ENCODE data around the gene ARCN1.
A peak's percentile ranks its signal among the peaks of the same experiment; 100 is the strongest.
"Not testable (repeated sequence)": the region's sequence is repeated elsewhere in the genome, so short reads cannot be mapped to it uniquely, and the experiment has no call there.

The ARCN1 gene

DNA sequence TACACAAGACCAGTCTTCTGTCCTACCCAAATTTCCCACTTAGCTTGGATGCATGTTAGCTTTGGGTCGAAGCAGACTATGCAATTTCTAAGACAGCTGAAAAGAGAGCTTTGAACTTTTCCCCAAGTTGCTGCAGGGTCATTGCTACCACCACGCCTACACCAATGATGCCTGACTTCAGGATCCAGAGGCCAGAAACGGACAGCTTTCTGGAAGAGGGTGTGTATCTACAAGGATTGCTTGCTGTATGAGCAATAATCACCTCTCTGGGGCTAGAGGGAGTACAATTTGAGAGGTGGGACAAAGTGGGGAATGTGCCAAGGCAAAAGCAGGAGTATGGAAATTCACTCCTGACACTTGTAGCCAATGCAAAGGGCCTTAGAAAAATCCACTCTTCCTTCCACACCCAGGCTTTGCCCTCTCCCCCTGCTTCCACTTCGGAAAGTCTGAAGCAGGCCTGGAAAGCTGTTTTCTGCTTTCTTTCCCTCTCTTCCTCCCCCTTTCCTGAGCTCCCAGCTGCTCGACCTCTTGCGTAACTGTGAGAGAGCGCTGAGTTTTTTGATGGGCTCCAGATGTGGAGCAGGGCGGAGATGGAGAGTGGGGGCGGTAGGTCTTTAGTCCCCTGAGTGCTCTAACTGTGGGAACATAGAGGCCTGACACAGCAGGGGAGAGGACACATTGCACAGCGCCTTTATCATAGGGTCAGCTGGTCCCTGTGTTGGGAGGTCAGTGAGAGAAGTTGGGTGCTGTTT is 33.1 kb downstream of the ARCN1 start:
- H3K27me3 ChIP-seq (ENCODE audit: control insufficient read depth, insufficient read depth, low read length) = peaks cover 70% of the 10 kb centered on the region
- no peak overlapping the region for H3K4me3 ChIP-seq (ENCODE audit: low read depth, low read length)
- no peaks in the 10 kb centered on the region for H3K9me3 ChIP-seq (ENCODE audit: control insufficient read depth, insufficient read depth, low read length)
- no peak overlapping the region for H3K27ac ChIP-seq (ENCODE audit: low read depth, low read length)
- peaks cover 20% of the 10 kb centered on the region for H3K4me1 ChIP-seq (ENCODE audit: control insufficient read depth, insufficient read depth, low read length)
- peaks cover 23% of the 10 kb centered on the region for H3K36me3 ChIP-seq (ENCODE audit: control insufficient read depth, insufficient read depth, low read length)
- no peak overlapping the region for H3K9ac ChIP-seq (ENCODE audit: low read depth, low read length)

DNA sequence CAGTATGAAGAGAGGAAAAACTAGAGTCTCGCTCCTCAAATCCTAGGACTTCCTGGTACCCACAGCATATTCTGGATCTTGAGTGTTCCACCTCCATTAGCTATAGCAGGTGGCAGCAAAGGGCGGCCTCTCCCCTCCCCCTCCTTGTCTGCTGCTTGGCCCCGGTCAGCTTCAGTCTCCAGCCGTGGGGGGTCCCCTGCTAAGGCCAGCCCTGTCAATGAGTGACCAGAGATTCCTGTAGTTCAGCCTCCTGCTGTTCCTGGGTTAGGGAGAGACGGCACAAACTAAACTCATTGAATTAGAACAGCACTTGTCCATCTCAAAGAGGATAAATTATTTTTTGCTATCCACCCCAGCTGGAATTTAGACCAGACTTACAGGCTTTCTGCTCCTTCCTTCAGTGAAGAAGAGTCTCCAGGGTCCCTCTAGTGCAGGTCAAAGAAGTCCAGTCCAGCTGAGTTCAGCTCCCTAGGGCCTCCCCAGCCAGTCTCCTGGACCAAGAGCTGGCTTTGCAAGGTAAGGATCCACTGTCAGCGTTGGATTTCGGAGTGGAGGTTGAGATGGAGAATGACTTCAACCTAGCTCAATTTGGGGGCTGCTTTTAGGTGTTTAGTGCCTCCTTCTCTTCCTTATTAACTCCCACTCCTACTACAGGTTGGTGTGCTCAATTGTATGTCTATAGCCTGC is 34.1 kb downstream of the ARCN1 start:
- Histone ChIP-seq H3K27ac (ENCODE audit: low read depth, low read length) (no peak overlapping the region), H3K27me3 (ENCODE audit: control insufficient read depth, insufficient read depth, low read length) (peaks cover 80% of the 10 kb centered on the region), H3K9ac (ENCODE audit: low read depth, low read length) (no peak overlapping the region), H3K9me3 (ENCODE audit: control insufficient read depth, insufficient read depth, low read length) (no peaks in the 10 kb centered on the region), H3K4me3 (ENCODE audit: low read depth, low read length) (no peak overlapping the region), H3K36me3 (ENCODE audit: control insufficient read depth, insufficient read depth, low read length) (peaks cover 14% of the 10 kb centered on the region), H3K4me1 (ENCODE audit: control insufficient read depth, insufficient read depth, low read length) (peaks cover 20% of the 10 kb centered on the region)

DNA sequence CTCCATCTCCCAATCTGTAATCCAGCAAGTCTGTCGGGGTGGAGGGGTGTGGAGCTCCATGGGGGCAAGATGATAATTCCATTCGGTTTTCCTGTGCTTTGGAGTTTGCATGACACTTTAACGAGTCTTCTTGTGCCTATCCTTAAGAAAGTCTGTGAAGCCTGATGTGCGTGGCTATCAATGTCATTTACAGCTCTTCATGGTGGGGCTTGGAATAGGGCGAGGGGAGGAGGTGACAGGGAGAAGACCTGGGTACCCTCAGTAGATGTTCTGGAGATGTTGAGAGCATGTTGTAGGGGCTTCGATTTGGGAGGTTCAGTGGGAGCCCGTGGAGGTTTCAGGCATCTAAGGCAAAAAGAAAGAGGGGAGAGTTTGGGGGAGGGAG is 34.6 kb downstream of the ARCN1 start:
- Histone ChIP-seq H3K27me3 (ENCODE audit: control insufficient read depth, insufficient read depth, low read length) (peaks cover 82% of the 10 kb centered on the region), H3K9me3 (ENCODE audit: control insufficient read depth, insufficient read depth, low read length) (no peaks in the 10 kb centered on the region), H3K4me1 (ENCODE audit: control insufficient read depth, insufficient read depth, low read length) (peaks cover 21% of the 10 kb centered on the region), H3K36me3 (ENCODE audit: control insufficient read depth, insufficient read depth, low read length) (peaks cover 9% of the 10 kb centered on the region), H3K9ac (ENCODE audit: low read depth, low read length) (no peak overlapping the region), H3K27ac (ENCODE audit: low read depth, low read length) (no peak overlapping the region), H3K4me3 (ENCODE audit: low read depth, low read length) (no peak overlapping the region)

DNA sequence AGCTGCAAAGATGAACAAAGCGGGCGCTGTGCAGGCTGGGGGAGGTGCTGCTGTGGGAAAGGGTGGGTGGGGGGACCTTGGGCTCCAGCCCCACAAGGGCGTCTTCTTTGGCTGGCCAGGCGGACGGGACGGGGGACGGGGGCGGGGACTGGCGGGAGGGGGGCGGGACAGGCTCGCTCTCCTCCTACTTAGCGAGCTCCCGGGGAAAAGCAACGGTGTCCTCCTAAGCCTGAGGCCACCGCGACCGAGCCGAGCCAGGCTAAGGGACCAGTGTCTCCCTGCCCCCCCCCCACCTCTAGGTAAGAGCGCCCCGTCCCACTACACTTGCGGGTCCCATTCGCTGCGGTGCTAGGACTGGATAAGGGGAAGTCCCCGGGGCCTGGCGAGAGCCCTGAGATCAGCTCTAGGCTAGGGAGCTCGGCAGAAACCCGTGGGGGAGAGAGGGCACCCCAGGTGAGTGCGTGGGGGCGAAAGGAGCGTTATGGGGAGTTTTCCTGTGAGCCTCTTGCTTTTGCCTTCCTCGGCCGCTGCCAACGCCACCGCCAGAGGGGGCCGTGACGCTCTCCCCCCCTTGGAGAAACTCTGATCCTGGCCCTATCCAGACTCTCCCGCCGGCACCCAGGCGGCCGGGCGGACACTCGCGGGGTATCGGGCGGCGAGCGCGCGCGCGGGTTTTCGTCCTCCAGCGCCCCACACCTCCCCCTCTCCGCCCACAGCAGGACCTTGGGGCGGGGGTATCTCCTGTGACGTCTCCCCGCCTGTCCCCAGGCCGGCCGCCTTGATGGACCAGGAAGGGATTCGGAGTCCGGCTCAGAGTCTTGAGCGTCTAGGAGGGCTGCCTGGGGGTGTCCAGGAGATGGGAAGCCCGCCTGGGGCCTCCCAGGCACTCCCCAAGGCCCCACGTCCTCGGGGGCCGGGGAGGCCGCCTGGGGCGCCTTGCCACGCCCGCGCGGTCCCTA is 35.5 kb downstream of the ARCN1 start, which contains the start of gene PHLDB1:
PHLDB1 (plus strand) TSS at position 215 of the 959 bp plus-strand sequence. CDS start 6,222 bp downstream, outside the sequence.
- H3K27ac ChIP-seq (ENCODE audit: low read depth, low read length) = no peak within 1 kb of the TSS
- no peak within 1 kb of the TSS for H3K9ac ChIP-seq (ENCODE audit: low read depth, low read length)
- H3K4me3 ChIP-seq (ENCODE audit: low read depth, low read length) = peak within 1 kb of the TSS; percentile 61
- H3K4me1 ChIP-seq (ENCODE audit: control insufficient read depth, insufficient read depth, low read length) = peaks cover 30% of the 10 kb centered on the region
- H3K9me3 ChIP-seq (ENCODE audit: control insufficient read depth, insufficient read depth, low read length) = no peaks in the 10 kb centered on the region
- H3K36me3 ChIP-seq (ENCODE audit: control insufficient read depth, insufficient read depth, low read length) = peaks cover under 1% of the 10 kb centered on the region; the same call in 1 of the 2 replicates
- H3K27me3 ChIP-seq (ENCODE audit: control insufficient read depth, insufficient read depth, low read length) = peaks cover 82% of the 10 kb centered on the region

DNA sequence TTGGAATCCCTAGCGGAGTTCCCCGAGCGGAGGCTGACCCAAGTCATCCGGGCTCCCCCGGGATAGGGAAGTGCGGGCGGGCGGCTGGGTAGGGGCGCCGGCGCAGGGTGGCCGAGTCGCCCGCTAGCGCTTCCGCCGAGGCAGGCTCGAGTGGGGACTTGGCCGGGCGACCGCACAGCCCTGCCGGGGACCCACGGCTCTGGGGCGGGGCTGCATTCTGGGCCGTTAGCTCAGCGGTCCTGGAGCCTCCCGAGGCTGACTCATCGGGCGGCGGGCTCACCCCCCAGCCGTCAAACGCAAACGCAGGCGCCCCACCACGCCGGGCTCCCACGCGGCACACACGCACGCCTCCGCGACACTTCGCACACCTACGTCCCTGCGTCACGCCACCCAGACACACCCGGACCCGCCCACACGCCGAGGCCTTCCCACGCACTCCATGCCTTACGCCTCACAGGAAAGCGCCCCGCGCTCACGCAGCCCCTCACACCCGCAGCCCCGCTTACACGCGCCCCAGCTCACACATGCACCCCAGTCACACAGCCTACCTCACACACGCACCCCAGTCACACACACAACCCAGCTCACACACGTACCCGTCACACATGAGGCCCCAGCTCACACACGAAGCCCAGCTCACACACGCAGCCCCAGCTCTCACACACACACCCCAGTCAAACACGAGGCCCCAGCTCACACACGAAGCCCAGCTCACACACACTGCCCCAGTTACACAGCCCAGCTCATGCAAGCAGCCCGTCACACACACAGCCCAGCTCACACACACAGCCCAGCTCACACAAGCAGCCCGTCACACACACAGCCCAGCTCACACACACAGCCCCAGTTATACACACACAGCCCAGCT is 36.4 kb downstream of the ARCN1 start:
- Histone ChIP-seq H3K9ac (ENCODE audit: low read depth, low read length) (no peak overlapping the region), H3K27me3 (ENCODE audit: control insufficient read depth, insufficient read depth, low read length) (peaks cover 78% of the 10 kb centered on the region)

DNA sequence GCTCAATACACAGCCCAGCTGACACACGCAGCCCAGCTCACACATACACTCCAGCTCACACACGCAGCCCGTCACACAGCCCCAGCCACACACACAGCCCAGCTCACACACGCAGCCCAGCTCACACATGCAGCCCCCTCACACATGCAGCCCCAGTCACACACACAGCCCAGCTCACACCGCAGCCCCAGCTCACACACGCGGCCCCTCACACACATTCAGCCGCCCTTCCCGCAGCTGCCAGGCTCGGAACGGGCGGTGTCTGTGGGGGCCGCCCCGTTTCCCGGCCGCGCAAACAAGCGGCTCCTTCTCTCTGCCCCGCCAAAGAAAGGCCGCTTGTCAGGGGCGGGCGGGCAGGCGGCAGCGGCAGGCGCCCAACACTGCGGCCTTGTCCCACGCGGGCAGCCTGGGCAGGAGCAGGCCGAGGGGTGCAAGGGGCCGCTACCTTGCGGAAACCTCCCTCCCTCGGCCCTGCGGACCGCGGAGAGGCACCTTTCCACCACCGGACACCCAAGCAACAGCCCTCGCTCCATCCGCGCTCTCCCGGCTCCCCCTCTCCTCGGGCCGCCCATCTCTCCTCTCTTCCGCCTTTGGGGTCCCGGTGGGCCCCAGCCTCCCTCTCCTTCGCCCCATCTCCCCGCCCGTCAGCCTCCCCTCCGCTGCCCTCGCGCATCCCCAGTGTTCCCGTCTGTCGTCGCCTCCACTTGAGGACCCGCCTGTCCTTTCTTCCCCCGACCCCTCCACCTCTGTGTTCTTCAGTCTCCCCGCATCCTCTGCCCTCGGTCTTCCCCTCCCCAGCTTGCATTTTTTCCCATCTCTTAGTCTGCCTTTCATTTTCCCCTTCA is 37.4 kb downstream of the ARCN1 start:
- no peaks in the 10 kb centered on the region for H3K36me3 ChIP-seq (ENCODE audit: control insufficient read depth, insufficient read depth, low read length)
- peaks cover 40% of the 10 kb centered on the region for H3K4me1 ChIP-seq (ENCODE audit: control insufficient read depth, insufficient read depth, low read length)
- no peak overlapping the region for H3K9ac ChIP-seq (ENCODE audit: low read depth, low read length)
- peak overlapping the region; percentile 51 for H3K4me3 ChIP-seq (ENCODE audit: low read depth, low read length)
- peaks cover 68% of the 10 kb centered on the region for H3K27me3 ChIP-seq (ENCODE audit: control insufficient read depth, insufficient read depth, low read length)
- H3K9me3 ChIP-seq (ENCODE audit: control insufficient read depth, insufficient read depth, low read length) = no peaks in the 10 kb centered on the region
- no peak overlapping the region for H3K27ac ChIP-seq (ENCODE audit: low read depth, low read length)

More for the DNA sequence above, 36.4 kb downstream of the ARCN1 start:
- Histone ChIP-seq H3K9me3 (ENCODE audit: control insufficient read depth, insufficient read depth, low read length) (no peaks in the 10 kb centered on the region), H3K36me3 (ENCODE audit: control insufficient read depth, insufficient read depth, low read length) (no peaks in the 10 kb centered on the region), H3K4me1 (ENCODE audit: control insufficient read depth, insufficient read depth, low read length) (peaks cover 35% of the 10 kb centered on the region), H3K4me3 (ENCODE audit: low read depth, low read length) (peak overlapping the region; percentile 61), H3K27ac (ENCODE audit: low read depth, low read length) (no peak overlapping the region)

DNA sequence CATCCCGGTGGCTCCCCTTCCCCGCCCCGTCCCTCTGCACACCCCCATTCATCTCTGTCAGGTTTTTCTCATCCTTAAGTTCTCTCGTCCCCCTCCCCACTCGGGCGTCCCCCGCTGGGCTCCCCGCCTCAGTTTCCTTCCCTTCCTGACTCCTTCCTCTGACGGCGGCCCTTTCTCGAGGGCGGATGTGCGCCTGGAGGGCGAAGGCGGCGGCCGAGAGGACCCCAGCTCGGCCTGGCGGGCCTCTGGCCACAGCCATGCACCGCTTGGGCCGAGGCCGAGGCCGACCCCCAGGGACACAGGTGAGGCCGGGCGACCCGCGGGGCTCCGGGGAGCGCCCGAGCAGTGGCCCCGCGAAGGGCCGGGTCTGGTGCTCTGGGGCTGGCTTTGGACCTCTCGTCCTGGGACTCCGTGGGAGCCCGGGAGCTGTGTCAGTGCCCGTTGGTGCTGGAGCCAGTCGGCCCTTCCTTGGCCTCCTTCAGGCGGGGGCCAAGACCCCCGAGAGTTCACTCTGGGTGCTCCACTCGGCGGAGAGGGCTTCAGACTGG is 38.1 kb downstream of the ARCN1 start:
- Histone ChIP-seq H3K9ac (ENCODE audit: low read depth, low read length) (no peak overlapping the region), H3K27me3 (ENCODE audit: control insufficient read depth, insufficient read depth, low read length) (peaks cover 61% of the 10 kb centered on the region), H3K4me1 (ENCODE audit: control insufficient read depth, insufficient read depth, low read length) (peaks cover 38% of the 10 kb centered on the region), H3K27ac (ENCODE audit: low read depth, low read length) (no peak overlapping the region), H3K9me3 (ENCODE audit: control insufficient read depth, insufficient read depth, low read length) (no peaks in the 10 kb centered on the region), H3K4me3 (ENCODE audit: low read depth, low read length) (peak overlapping the region; percentile 51), H3K36me3 (ENCODE audit: control insufficient read depth, insufficient read depth, low read length) (no peaks in the 10 kb centered on the region)

DNA sequence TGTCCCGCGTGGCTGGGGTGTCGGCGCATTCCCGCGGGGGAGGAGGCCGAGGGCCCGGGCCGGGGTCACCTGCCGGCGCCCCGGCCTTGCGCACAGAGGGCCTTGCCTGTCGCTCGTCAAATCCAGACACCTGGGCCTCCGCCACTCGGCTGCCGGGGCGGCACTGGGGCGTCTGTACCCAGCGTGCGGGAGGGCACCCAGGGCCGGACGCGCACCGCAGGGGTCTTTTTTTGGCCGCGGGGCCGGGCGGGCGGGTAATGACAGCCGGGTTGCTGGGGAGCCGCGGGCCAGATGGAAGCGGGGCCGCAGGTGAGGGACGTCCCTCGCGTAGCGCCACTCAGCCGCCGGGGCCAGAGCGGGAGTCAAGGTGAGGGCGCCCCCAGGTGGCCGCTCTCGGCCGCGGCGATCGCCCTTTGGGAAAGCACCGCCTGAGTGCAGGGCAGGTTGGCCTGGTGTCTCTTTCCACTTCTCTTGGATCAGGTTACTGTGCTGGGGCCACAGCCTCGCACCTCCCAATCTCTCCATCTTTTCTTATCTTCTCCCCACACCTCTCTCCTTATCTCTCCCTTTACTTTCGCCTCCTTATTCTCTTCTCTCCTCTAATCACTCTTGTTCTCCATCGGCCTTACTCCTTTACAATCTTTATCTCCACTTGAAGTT is 38.7 kb downstream of the ARCN1 start:
- no peaks in the 10 kb centered on the region for H3K36me3 ChIP-seq (ENCODE audit: control insufficient read depth, insufficient read depth, low read length)
- peaks cover 38% of the 10 kb centered on the region for H3K4me1 ChIP-seq (ENCODE audit: control insufficient read depth, insufficient read depth, low read length)
- no peak overlapping the region for H3K9ac ChIP-seq (ENCODE audit: low read depth, low read length)
- H3K27me3 ChIP-seq (ENCODE audit: control insufficient read depth, insufficient read depth, low read length) = peaks cover 55% of the 10 kb centered on the region
- H3K4me3 ChIP-seq (ENCODE audit: low read depth, low read length) = peak overlapping the region; percentile 51
- no peaks in the 10 kb centered on the region for H3K9me3 ChIP-seq (ENCODE audit: control insufficient read depth, insufficient read depth, low read length)
- no peak overlapping the region for H3K27ac ChIP-seq (ENCODE audit: low read depth, low read length)

DNA sequence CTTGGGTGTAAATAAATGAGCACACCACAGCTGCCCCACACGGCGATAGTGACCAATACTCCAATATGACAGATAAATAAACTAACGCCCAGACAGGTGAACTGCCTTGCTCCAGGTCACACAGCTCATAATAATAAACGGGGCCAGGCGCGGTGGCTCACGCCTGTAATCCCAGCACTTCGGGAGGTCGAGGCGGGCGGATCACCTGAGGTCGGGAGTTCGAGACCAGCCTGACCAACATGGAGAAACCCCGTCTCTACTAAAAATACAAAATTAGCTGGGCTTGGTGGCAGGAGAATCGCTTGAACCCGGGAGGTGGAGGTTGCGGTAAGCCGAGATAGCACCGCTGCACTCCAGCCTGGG is 39.2 kb downstream of the ARCN1 start:
- H3K36me3 ChIP-seq (ENCODE audit: control insufficient read depth, insufficient read depth, low read length); H3K27ac ChIP-seq (ENCODE audit: low read depth, low read length); H3K9me3 ChIP-seq (ENCODE audit: control insufficient read depth, insufficient read depth, low read length); H3K9ac ChIP-seq (ENCODE audit: low read depth, low read length); H3K4me3 ChIP-seq (ENCODE audit: low read depth, low read length): not testable (repeated sequence)
- Histone ChIP-seq H3K4me1 (ENCODE audit: control insufficient read depth, insufficient read depth, low read length) (peaks cover 39% of the 10 kb centered on the region), H3K27me3 (ENCODE audit: control insufficient read depth, insufficient read depth, low read length) (peaks cover 50% of the 10 kb centered on the region)
